SH-SY5Y (cell line): ENCODE results near the gene SGCD.

ENCODE experiments used
- GATA2 ChIP-seq: IDR thresholded peaks from 2 replicates; pipeline ENCODE4 v1.6.1; 2011; ENCODE audit warnings: mild to moderate bottlenecking, low read depth, low read length
- GATA3 ChIP-seq: IDR thresholded peaks from 2 replicates; pipeline ENCODE4 v1.6.1; 2011; ENCODE audit warnings: low read depth, mild to moderate bottlenecking, low read length, moderate library complexity

The SGCD gene

GRCh38 chr5:156350256-156350655, 23.3 kb downstream of the SGCD start:
- TF ChIP-seq GATA2 (no peak), GATA3 (no peak)

GRCh38 chr5:156351423-156351822, 24.5 kb downstream of the SGCD start:
- TF ChIP-seq GATA3 (no peak), GATA2 (no peak)

- TF ChIP-seq GATA2 (no peak), GATA3 (no peak)
These were observed 27.6 kb downstream of the SGCD start for GRCh38 chr5:156354571-156354970.

- TF ChIP-seq GATA2 (no peak), GATA3 (no peak)
These were observed 29.3 kb downstream of the SGCD start for GRCh38 chr5:156356238-156356637.

- TF ChIP-seq GATA2 (no peak), GATA3 (no peak)
These were observed 32.5 kb downstream of the SGCD start for GRCh38 chr5:156359476-156359875.

- TF ChIP-seq GATA3, result no peak
- TF ChIP-seq GATA2, result no peak
These were observed 34.6 kb downstream of the SGCD start for GRCh38 chr5:156361436-156362109.

- TF ChIP-seq GATA3, result no peak
- no peak for TF ChIP-seq GATA2
These were observed 36.9 kb downstream of the SGCD start for GRCh38 chr5:156363861-156364260.

- no peak for TF ChIP-seq GATA3
- no peak for TF ChIP-seq GATA2
These were observed 39.6 kb downstream of the SGCD start for GRCh38 chr5:156366521-156366920.

GRCh38 chr5:156367597-156367996, 40.6 kb downstream of the SGCD start:
- TF ChIP-seq GATA3, result no peak
- no peak for TF ChIP-seq GATA2

GRCh38 chr5:156375895-156376495, 49.0 kb downstream of the SGCD start:
- TF ChIP-seq GATA2 (no peak), GATA3 (no peak)

- TF ChIP-seq GATA3, result no peak
- TF ChIP-seq GATA2, result no peak
These were observed 49.8 kb downstream of the SGCD start for GRCh38 chr5:156376751-156377150.

GRCh38 chr5:156378159-156378558, 51.2 kb downstream of the SGCD start:
- TF ChIP-seq GATA2, result no peak
- no peak for TF ChIP-seq GATA3

- no peak for TF ChIP-seq GATA3
- no peak for TF ChIP-seq GATA2
These were observed 52.2 kb downstream of the SGCD start for GRCh38 chr5:156379206-156379605.

GRCh38 chr5:156380848-156381247, 53.9 kb downstream of the SGCD start:
- TF ChIP-seq GATA3, result no peak
- no peak for TF ChIP-seq GATA2

GRCh38 chr5:156383510-156384265, 56.7 kb downstream of the SGCD start:
- no peak for TF ChIP-seq GATA2
- no peak for TF ChIP-seq GATA3
